ENCODE data around the gene DLST. TPM values are rescaled to one million over a fixed set of nuclear protein-coding genes. Genes with fewer than 3 reads are reported as not detected.

The DLST gene
- total RNA-seq, 1 experiment from 2014 or later = 309 TPM

DNA sequence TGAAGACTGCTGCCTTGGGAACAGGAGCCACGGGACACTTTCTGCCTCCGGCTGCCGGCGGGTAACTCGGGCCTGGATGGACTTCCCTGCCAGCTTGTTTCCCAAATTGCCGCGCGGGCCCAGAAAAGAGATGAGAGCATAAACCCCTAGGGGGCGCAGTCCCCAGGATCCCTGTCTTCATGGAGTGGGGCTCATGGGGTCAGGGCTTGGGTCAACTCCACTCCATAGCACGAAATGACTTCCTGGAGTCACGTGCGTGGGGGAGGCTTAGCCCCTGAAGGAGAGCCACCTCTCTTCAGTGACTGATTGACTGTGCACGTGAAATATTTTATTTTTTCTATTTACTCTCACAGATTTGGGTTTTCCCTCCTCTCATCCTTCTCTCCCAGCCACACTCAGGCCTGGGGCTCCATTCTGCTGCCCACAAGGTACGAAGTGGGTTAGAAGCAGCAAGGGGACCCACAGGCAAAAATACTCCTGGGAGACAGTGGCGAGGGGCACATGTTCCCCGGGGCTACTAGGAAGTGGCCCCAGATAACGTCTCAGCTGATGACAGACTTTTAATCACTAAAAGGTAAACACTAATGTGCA is 63.6 kb downstream of the DLST start:
- ChIA-PET CTCF (interaction anchor here (0.6 to 1.5 kb wide), 20 partner anchors 8 to 180 kb away, joined by 3 to 10 read pairs (median 3); partner anchors contain the start of genes ACYP1, EIF2B2, PROX2 and RPS6KL1), POLR2A (ENCODE audit: unreplicated experiment) (interaction anchor here (0.5 to 0.8 kb wide), 4 partner anchors 48 to 100 kb away, joined by 3 read pairs; no protein-coding TSS in a partner anchor)
- H3K4me1 ChIP-seq (replicated peaks; ENCODE audit: insufficient read depth) = peaks cover 16% of the 10 kb centered on the region
- H3K79me2 ChIP-seq (ENCODE audit: low read depth) = no peaks in the 10 kb centered on the region
- H3K9me2 ChIP-seq (ENCODE audit: insufficient read depth) = no peaks in the 10 kb centered on the region
- no peaks in the 10 kb centered on the region for H3K9me3 ChIP-seq (ENCODE audit: insufficient read depth, low read depth)
- peaks cover 17% of the 10 kb centered on the region; the same call in 1 of the 2 replicates for H3F3A ChIP-seq (ENCODE audit: insufficient read depth, low read depth)
- BruUV-seq (replicated peaks) = no TSS peak
- intact Hi-C loops (cut with micrococcal nuclease; ENCODE audit: unreplicated experiment) = loop anchor here (10.0 kb wide), 1 partner anchor 359 kb away; no protein-coding TSS in a partner anchor
- peak overlapping the region; percentile 66; the same call in 1 of the 2 replicates for H3K4me2 ChIP-seq
- no peaks in the 10 kb centered on the region for H4K20me1 ChIP-seq (ENCODE audit: insufficient read depth)
- no peaks in the 10 kb centered on the region for H3K27me3 ChIP-seq (ENCODE audit: insufficient read depth, low read depth)
- TF ChIP-seq, protein P1, sequence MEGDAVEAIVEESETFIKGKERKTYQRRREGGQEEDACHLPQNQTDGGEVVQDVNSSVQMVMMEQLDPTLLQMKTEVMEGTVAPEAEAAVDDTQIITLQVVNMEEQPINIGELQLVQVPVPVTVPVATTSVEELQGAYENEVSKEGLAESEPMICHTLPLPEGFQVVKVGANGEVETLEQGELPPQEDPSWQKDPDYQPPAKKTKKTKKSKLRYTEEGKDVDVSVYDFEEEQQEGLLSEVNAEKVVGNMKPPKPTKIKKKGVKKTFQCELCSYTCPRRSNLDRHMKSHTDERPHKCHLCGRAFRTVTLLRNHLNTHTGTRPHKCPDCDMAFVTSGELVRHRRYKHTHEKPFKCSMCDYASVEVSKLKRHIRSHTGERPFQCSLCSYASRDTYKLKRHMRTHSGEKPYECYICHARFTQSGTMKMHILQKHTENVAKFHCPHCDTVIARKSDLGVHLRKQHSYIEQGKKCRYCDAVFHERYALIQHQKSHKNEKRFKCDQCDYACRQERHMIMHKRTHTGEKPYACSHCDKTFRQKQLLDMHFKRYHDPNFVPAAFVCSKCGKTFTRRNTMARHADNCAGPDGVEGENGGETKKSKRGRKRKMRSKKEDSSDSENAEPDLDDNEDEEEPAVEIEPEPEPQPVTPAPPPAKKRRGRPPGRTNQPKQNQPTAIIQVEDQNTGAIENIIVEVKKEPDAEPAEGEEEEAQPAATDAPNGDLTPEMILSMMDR (conservative IDR thresholded peaks at IDR 0.05) = peak; percentile 87
- no peak for TF ChIP-seq EZH2 (IDR thresholded peaks at IDR 0.05; ENCODE audit: low read depth)
- H3K4me3 ChIP-seq = no peak overlapping the region
- no peak overlapping the region for H3K27ac ChIP-seq
- H2AFZ ChIP-seq = 0 out of 2 replicates have a peak overlapping the region, but pooled peaks have one; percentile 29
- peak in 1 of 2 experiments; percentile 58 for DNase-seq
- H3K36me3 ChIP-seq (ENCODE audit: low read depth) = no peaks in the 10 kb centered on the region

DNA sequence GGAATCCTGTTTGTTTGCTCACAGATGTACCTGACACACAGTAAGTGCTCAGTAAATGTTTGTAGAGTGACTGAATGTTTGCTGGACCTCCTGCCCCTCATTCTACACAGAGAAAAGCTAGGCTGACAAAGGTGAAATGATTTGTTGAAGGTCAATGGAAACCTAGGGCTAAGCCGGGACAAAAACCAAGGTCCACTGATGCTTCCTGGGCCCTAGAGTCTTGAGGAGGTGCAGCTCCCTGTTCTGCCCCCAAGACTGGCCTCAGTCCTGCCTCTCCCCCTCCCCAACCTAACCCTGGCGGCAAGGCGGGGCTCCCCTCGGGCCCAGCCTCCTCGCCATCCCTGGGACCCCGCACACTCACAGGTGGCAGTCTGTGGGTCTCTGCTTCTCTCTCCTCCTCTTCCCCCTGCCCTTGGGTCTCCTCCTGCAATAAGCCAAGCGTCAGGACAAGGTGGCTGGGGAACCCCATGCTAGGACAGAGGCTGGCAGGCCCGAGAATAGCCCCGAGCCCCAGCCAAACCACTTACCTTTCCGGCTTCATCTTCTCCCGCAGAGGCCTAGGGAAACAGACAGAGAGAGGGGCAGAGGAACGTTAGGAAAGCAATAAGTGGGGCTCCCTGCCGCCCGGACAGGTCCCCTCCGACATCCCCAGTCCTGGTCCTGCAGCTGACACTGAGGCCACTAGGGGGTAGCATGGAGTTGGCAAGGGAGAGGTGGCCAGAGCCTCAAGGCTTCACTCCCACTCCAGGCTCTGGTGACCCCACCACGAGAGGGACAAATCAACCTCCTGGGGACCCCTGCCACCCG is 64.3 kb downstream of the DLST start:
- intact Hi-C loops (cut with micrococcal nuclease; ENCODE audit: unreplicated experiment) = loop anchor here (1.0 to 10.0 kb wide), 8 partner anchors 32 to 359 kb away; partner anchors contain the start of gene EIF2B2
- Histone ChIP-seq H3K36me3 (ENCODE audit: low read depth) (no peaks in the 10 kb centered on the region), H2AFZ (peak overlapping the region; percentile 49), H3F3A (ENCODE audit: insufficient read depth, low read depth) (peaks cover 15% of the 10 kb centered on the region; the same call in 1 of the 2 replicates), H3K27ac (no peak overlapping the region), H3K79me2 (ENCODE audit: low read depth) (no peaks in the 10 kb centered on the region), H3K4me2 (peak overlapping the region; percentile 66), H3K9me3 (ENCODE audit: insufficient read depth, low read depth) (no peaks in the 10 kb centered on the region), H4K20me1 (ENCODE audit: insufficient read depth) (no peaks in the 10 kb centered on the region), H3K4me3 (no peak overlapping the region), H3K27me3 (ENCODE audit: insufficient read depth, low read depth) (no peaks in the 10 kb centered on the region), H3K4me1 (replicated peaks; ENCODE audit: insufficient read depth) (peaks cover 9% of the 10 kb centered on the region; the same call in 1 of the 2 replicates), H3K9me2 (ENCODE audit: insufficient read depth) (no peaks in the 10 kb centered on the region)
- no TSS peak for BruUV-seq (replicated peaks)
- peak; percentile 73 to 91 for DNase-seq
- POLR2A ChIA-PET (ENCODE audit: unreplicated experiment) = interaction anchor here (0.7 kb wide), 1 partner anchor 84 kb away, joined by 3 read pairs; no protein-coding TSS in a partner anchor
- CTCF ChIA-PET = interaction anchor here (0.6 to 1.5 kb wide), 12 partner anchors 15 to 180 kb away, joined by 3 to 6 read pairs (median 4); partner anchors contain the start of genes EIF2B2 and RPS6KL1
- TF ChIP-seq, protein P1 (conservative IDR thresholded peaks at IDR 0.05) = peak; percentile 99
- TF ChIP-seq EZH2 (IDR thresholded peaks at IDR 0.05; ENCODE audit: low read depth) = no peak

DNA sequence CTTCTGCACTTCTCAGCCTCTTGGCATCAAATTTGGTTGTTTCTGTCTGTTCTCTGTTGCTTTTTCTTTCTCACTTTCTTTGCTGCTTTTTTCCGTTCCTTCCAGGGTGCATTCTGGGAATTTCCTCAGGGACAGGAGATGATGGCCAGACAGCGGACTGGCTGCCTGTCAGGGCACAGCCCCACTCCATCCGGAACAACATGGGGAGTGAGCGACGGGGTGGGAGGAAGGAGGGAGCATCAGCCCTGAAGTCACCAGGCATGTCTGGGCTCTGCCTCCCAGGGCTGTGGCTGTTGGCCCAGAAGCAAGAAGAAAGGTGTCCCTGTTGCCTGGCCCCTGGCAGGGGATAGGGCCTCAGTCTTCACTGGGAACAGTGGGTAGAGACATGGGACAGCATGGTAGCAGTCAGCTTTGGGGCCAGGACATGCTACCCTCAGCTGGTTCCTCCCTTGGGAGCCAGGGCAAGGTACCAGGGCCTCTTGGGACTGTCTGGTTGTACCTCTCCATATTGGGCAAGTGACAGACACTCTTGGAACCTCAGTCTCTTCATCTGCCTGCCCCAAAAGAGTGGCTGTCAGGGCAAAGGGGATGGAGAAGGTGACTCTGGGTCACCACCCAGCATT is 65.1 kb downstream of the DLST start:
- DNase-seq = no peak
- ChIA-PET POLR2A (ENCODE audit: unreplicated experiment) (no interaction called here), CTCF (interaction anchor here (0.6 to 1.5 kb wide), 6 partner anchors 9 to 142 kb away, joined by 3 to 6 read pairs (median 4); partner anchors contain the start of gene PGF)
- H3F3A ChIP-seq (ENCODE audit: insufficient read depth, low read depth) = peaks cover 15% of the 10 kb centered on the region; the same call in 1 of the 2 replicates
- H3K27me3 ChIP-seq (ENCODE audit: insufficient read depth, low read depth) = no peaks in the 10 kb centered on the region
- no peak overlapping the region for H3K27ac ChIP-seq
- no peaks in the 10 kb centered on the region for H4K20me1 ChIP-seq (ENCODE audit: insufficient read depth)
- H3K79me2 ChIP-seq (ENCODE audit: low read depth) = no peaks in the 10 kb centered on the region
- no peak for TF ChIP-seq EZH2 (IDR thresholded peaks at IDR 0.05; ENCODE audit: low read depth)
- TF ChIP-seq, protein P1 (conservative IDR thresholded peaks at IDR 0.05) = peak; percentile 66
- no peaks in the 10 kb centered on the region for H3K9me2 ChIP-seq (ENCODE audit: insufficient read depth)
- peaks cover 9% of the 10 kb centered on the region; the same call in 1 of the 2 replicates for H3K4me1 ChIP-seq (replicated peaks; ENCODE audit: insufficient read depth)
- H3K36me3 ChIP-seq (ENCODE audit: low read depth) = no peaks in the 10 kb centered on the region
- H3K9me3 ChIP-seq (ENCODE audit: insufficient read depth, low read depth) = no peaks in the 10 kb centered on the region
- no peak overlapping the region for H3K4me3 ChIP-seq
- H2AFZ ChIP-seq = peak overlapping the region; percentile 49
- no TSS peak for BruUV-seq (replicated peaks)
- H3K4me2 ChIP-seq = peak overlapping the region; percentile 66
- intact Hi-C loops (cut with micrococcal nuclease; ENCODE audit: unreplicated experiment) = loop anchor here (1.0 to 10.0 kb wide), 8 partner anchors 32 to 358 kb away; partner anchors contain the start of gene EIF2B2
